ENCODE results near the gene FAM20C. TPM values are rescaled to one million over a fixed set of nuclear protein-coding genes. Genes with fewer than 3 reads are reported as not detected.

FAM20C gene
- total RNA-seq, 1 experiment from 2014 or later: 8.8 TPM

- TF ChIP-seq CTCF (IDR thresholded peaks at IDR 0.05; ENCODE audit: unreplicated experiment): no peak
- Mint-ChIP-seq H3K27me3 (ENCODE audit: insufficient read depth, unreplicated experiment) (peaks cover 52% of the 10 kb centered on the region), H3K27ac (ENCODE audit: low read depth, unreplicated experiment) (no peak overlapping the region), H3K4me1 (ENCODE audit: insufficient read depth, unreplicated experiment) (no peaks in the 10 kb centered on the region), H3K36me3 (ENCODE audit: insufficient read depth, unreplicated experiment) (no peaks in the 10 kb centered on the region), H3K9me3 (ENCODE audit: unreplicated experiment) (no peaks in the 10 kb centered on the region), H3K4me3 (ENCODE audit: unreplicated experiment) (no peak overlapping the region)
- POLR2A ChIA-PET: no interaction called here
- intact Hi-C loops (cut with micrococcal nuclease): no loop called here
- CTCF ChIA-PET: no interaction called here
- DNase-seq (ENCODE audit: unreplicated experiment): no peak
- BruUV-seq (replicated peaks): no TSS peak
Observed at GRCh38 chr7:288671-289101, 96.3 kb downstream of the FAM20C start.

GRCh38 chr7:289209-289755 is 96.9 kb downstream of the FAM20C start:
- Mint-ChIP-seq H3K27ac (ENCODE audit: low read depth, unreplicated experiment) (no peak overlapping the region), H3K9me3 (ENCODE audit: unreplicated experiment) (no peaks in the 10 kb centered on the region), H3K27me3 (ENCODE audit: insufficient read depth, unreplicated experiment) (peaks cover 46% of the 10 kb centered on the region), H3K4me1 (ENCODE audit: insufficient read depth, unreplicated experiment) (no peaks in the 10 kb centered on the region), H3K36me3 (ENCODE audit: insufficient read depth, unreplicated experiment) (no peaks in the 10 kb centered on the region), H3K4me3 (ENCODE audit: unreplicated experiment) (no peak overlapping the region)
- TF ChIP-seq CTCF (IDR thresholded peaks at IDR 0.05; ENCODE audit: unreplicated experiment): no peak
- no TSS peak for BruUV-seq (replicated peaks)
- DNase-seq (ENCODE audit: unreplicated experiment): no peak
- intact Hi-C loops (cut with micrococcal nuclease): no loop called here
- ChIA-PET CTCF (no interaction called here), POLR2A (no interaction called here)

GRCh38 chr7:289756-290553 is 97.6 kb downstream of the FAM20C start, which contains the start of gene FOXL3:
Gene FOXL3 (plus strand): TSS chr7:290170. CDS start chr7:290170, 0 bp downstream.
- intact Hi-C loops (cut with micrococcal nuclease): no loop called here
- no TSS peak for BruUV-seq (replicated peaks)
- Mint-ChIP-seq H3K27me3 (ENCODE audit: insufficient read depth, unreplicated experiment) (peaks cover 39% of the 10 kb centered on the region), H3K36me3 (ENCODE audit: insufficient read depth, unreplicated experiment) (no peaks in the 10 kb centered on the region), H3K4me3 (ENCODE audit: unreplicated experiment) (no peak within 1 kb of the TSS), H3K9me3 (ENCODE audit: unreplicated experiment) (no peaks in the 10 kb centered on the region), H3K27ac (ENCODE audit: low read depth, unreplicated experiment) (no peak within 1 kb of the TSS), H3K4me1 (ENCODE audit: insufficient read depth, unreplicated experiment) (no peaks in the 10 kb centered on the region)
- CTCF ChIA-PET: interaction anchor here (0.5 to 0.6 kb wide), 2 partner anchors 26 to 1044 kb away, joined by 3 to 4 read pairs; no protein-coding TSS in a partner anchor
- no peak for TF ChIP-seq CTCF (IDR thresholded peaks at IDR 0.05; ENCODE audit: unreplicated experiment)
- no peak for DNase-seq (ENCODE audit: unreplicated experiment)
- POLR2A ChIA-PET: no interaction called here

- H3K4me3 Mint-ChIP-seq (ENCODE audit: unreplicated experiment): no peak overlapping the region
- TF ChIP-seq CTCF (IDR thresholded peaks at IDR 0.05; ENCODE audit: unreplicated experiment): no peak
- no peaks in the 10 kb centered on the region for H3K9me3 Mint-ChIP-seq (ENCODE audit: unreplicated experiment)
- H3K27me3 Mint-ChIP-seq (ENCODE audit: insufficient read depth, unreplicated experiment): peaks cover 31% of the 10 kb centered on the region
- BruUV-seq (replicated peaks): no TSS peak
- no peak for DNase-seq (ENCODE audit: unreplicated experiment)
- no peaks in the 10 kb centered on the region for H3K36me3 Mint-ChIP-seq (ENCODE audit: insufficient read depth, unreplicated experiment)
- no peaks in the 10 kb centered on the region for H3K4me1 Mint-ChIP-seq (ENCODE audit: insufficient read depth, unreplicated experiment)
- ChIA-PET CTCF (interaction anchor here (0.5 to 0.6 kb wide), 2 partner anchors 26 to 1044 kb away, joined by 3 to 4 read pairs; no protein-coding TSS in a partner anchor), POLR2A (no interaction called here)
- H3K27ac Mint-ChIP-seq (ENCODE audit: low read depth, unreplicated experiment): no peak overlapping the region
- intact Hi-C loops (cut with micrococcal nuclease): no loop called here
Observed at GRCh38 chr7:290554-291372, 98.4 kb downstream of the FAM20C start.
